Activated naive CD4-positive, alpha-beta T cell treated with anti-CD3 and anti-CD28 coated beads, Interleukin-2, amount 50 U/mL, for 16 hours (primary cell): ENCODE results near the gene PCYT2.

Experiments
- DNase-seq: peaks from one replicate; pipeline ENCODE4 v3.0.0-alpha.2; 2020

PCYT2 gene

DNA sequence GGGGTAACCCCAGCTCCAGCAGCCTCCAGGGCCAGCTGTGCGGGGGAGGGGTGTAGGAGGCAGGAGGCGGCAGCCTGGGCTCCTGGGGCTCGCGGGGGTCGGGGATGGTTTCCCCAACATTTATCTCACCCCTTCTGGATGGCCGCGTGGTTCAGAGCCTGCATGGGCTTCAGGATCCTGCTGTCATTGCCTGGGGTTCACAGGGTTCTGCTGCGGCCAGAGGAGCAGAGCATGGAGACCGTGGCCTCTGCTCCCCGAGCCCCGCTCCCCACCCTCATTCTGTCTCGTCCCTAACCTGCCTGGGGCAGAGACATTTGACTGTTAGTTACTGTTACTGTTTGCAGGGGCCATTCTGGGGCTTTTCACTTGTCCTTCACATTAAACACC is 31.0 kb upstream of the PCYT2 start:
- DNase-seq = no peak

DNA sequence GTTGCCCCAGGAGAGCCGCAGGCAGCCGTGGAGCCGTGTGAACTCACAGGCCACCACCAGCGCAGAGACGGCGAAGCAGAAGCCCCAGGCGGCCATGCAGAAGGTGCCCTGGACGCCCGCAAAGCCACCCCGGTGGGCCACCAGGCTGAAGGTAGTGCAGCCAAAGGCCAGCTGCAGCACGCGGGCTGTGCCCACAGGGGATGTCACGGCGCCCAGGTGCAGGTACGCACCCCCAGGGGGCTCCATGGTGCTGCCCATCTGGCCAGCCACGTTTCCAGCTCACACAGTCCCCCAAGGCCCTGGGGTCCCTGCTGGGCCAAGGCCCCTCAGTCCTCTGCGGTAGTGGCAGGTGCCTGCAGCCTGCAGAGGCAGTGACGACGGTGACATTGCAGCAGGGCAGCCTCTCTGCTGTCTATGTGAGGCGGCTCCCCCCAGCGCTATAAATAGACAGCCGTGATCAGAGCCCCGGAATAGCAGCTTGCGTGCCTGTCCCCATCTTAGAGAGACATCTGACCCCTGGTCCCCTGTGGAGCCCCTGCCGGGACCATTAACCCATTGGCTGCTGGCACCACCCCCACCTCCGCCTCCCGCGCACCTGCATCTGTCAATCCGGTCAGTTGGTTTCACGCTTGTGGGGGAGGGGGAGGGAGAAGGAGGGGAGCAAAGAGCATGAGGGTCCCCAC is 30.4 kb upstream of the PCYT2 start:
- no peak for DNase-seq

DNA sequence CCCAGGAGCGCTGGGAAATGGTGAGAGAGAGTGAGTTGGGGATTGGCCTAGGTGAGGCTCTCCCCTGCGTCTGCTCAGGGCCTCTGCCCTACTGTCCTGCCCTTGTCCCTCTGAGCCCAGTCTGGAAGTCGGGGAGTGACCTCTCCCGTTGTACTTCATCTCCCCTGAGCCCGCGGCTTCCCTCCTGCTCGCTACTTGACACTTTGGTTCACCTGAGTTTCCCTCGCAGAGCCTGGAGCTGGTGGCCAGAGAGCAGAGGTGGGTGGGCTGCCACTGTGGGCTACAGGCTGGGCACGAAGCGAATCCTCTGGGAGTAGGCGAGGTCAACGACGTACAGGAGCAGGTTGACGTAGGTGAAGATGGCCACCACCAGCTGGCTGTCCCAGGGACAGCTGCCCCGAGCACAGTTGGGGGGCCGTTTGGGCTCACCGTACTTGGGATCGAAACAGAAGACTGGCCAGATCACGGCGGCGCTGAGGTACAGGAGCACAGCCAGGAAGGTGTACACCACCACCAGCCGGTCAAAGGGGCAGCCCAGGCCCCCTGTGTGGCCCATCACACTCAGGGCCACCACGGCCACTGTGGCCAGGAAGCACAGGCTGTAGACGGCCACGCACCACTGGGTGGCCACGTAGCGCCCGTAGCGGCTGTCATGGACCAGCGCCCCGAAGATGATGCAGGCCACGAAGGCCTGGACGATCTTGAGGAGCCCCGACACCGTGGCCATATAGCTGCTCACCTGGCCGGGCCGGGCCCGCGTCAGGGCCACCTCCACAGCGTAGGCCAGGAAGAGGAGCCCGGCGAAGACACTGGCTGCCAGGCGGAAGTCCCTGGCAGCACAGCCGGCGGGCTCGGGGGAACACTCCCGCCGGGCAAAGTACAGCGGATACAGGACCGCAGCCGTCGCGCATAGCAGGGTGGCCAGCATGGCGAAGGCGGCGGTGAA is 29.6 kb upstream of the PCYT2 start:
- no peak for DNase-seq

DNA sequence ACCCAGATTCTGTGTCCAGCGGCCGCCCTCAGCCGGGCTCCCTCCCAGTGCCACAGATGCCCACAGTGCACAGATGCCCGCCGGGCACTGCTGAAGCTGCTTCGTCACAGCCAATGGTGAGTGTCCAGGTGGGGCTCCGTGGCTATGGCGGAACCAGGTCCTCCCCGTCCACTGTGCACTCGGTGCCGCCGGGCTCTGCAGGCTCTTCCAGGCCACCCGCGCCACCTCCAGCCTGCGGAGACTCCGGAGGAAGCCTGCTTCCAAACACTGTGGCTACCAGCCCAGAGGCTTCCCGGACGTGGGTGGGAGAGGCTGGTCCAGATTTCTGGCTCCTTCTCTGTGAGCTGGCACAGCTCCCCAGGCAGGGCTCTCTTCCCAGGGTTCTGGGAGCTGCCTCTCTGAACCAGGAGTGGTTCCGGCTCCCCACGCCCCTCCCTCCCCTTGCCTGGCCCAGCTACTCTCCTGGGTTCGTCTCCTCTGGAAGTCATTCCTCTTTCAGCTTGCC is 28.7 kb upstream of the PCYT2 start:
- DNase-seq = no peak

DNA sequence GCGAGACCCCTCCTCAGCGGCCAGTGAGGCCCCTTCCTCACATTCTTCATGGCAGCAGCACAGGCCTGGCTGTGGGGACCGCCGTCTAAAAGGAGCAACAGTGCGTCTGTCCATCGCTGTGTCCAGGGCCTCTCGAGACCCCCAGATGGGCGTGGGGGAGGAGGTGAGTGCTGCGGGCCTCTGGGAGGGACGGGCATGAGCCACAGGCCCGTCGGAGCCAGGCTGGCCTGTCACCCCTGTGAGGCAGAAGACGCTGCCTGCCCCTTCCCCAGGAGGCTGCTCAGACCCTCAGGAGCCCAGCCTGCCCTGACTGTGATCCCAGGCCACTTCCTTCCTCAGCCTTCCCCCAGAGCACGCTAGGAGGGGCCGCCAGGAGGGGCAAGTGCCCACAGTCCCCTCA is 28.0 kb upstream of the PCYT2 start:
- DNase-seq = no peak

DNA sequence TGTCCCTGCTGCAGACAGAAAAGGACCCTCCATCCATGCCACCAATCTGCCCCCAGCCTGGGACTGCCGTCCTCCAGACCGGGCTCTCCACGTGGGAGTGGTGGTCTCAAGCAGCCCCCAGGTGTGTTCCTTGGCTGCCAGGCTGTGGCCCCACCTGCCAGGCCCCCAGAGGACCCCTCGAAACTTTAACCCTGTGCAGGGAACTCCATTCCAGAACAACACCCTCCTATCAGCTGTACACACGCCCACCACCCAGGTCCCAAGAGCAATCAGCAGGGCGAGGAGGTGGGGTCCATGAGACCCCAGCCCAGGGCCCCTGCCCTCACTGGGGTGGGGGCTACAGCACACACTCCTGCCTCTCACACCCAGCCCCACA is 24.5 kb upstream of the PCYT2 start:
- no peak for DNase-seq

DNA sequence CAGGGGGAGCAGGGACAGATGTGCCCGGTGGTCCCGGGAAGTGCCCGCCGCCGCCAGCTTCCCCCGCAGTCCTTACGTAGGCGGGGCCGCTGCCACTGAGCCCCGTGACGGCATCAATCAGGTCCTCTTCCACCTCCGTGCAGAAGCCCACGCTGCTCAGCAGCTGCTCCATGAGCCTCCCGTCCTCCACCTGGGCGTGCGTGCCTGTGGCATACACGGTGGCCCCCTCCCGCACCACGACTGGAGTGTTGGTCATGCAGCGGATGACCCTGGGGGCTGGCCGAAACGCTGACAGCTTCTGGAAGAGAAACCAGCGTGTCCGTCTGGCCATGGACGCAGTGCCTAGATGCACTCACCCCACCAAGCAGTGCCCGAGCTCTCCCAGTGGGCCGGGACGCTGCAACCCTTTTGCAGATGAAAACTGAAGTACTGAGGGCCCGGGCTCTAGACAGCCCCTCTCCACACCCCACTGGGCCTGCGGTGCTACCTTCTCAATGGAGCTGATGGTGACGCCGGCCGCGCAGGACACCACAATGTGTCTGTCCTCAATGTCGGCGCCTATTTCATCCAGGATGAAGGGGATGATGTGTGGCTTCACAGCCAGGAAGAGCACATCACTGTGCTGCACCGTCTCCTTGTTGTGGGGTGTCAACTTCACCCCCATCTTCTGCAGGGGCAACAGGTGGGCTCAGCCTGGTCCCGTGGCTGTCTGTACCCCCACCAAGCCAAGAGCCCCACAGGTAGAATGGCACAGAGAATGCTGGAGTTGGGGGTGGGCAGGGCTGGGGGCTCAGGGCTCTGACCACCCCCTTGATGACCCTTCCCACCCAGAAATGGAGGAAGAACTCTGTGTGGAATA is 23.9 kb upstream of the PCYT2 start:
- DNase-seq = no peak

DNA sequence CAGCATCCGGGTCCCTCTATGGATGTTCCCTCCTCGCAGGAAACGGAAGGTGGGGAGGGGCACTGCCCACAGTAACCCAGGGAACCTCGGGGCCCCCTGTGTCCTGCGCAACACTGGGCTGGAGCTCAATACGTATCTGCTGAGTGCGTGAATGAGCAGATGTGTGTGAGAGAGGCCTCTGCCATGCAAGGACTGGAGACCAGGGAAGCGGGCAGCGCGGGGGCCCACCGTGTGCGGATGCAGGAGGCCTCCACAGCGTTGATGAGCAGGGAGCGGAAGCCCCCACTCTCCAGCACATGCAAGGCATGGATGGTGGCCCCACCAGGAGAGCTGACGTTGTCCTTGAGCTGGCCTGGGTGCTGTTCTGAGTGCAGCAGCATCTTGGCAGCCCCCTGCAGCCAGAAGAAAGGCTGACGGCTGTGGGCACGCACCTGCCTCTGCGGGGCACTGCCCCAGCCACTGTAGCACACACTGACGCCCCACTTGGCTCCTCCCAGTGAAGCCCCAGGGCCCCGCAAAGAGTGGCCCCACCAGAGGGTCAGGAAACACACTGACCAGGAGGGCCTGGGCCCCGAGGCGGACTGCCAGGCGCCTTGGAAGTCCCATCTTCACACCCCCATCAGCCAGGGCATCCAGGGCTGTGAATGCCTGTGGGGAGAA is 23.0 kb upstream of the PCYT2 start:
- no peak for DNase-seq

DNA sequence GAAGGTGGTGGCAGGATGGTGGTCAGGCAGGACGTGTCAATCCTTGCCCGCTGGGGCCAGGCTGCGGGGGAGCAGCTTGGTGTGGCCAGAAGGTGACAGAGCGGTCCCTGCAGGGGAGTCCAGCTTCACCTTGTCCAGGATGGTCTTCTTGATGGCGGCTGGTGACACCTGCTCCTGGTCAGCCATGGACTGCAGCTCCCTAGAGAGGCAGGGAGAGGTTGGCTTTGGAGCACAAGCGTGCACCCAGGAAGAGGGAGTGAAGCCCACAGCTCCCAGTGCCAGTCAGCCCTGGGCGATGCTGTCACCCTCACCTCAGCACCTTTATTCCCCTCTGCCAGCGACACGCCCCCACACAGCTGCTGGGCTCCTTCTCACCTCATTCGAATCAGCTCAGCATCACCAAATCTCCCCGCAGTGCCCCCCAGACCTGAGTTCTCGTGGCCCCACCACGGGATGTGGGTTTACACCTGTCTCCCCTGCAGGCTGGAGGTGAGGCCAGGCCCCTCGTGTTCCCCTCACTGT is 22.0 kb upstream of the PCYT2 start:
- DNase-seq = no peak

DNA sequence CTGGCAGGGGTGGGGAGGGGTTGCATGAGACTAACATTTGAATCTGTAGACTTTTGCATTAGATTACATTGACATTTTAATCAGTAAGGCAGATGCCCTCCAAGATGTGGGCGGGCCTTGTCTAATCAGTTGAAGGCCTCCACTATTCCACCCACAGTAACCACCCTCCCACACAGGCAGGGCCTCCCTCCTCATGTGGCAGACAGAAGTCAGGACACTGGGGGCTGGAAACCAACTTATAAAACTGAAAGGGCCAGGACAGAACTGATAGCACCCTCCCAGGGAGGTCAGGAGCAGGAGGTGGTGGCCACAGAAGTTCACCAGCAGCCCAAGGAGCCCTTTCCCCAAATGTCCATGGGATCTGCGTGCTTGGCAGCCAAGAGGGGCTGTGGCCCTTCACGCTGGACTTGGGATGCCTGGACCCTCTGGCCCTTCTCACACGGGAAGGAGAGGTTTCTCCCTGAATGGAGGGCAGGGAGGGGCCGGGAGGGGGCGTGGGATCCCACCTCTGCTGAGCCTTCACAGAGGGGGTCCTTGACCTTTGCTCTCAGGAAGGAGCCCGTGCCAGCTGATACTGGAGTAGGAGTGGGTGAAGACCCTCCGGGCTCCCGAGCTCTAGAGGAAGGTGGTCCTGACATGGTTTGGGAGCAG is 21.3 kb upstream of the PCYT2 start:
- no peak for DNase-seq

DNA sequence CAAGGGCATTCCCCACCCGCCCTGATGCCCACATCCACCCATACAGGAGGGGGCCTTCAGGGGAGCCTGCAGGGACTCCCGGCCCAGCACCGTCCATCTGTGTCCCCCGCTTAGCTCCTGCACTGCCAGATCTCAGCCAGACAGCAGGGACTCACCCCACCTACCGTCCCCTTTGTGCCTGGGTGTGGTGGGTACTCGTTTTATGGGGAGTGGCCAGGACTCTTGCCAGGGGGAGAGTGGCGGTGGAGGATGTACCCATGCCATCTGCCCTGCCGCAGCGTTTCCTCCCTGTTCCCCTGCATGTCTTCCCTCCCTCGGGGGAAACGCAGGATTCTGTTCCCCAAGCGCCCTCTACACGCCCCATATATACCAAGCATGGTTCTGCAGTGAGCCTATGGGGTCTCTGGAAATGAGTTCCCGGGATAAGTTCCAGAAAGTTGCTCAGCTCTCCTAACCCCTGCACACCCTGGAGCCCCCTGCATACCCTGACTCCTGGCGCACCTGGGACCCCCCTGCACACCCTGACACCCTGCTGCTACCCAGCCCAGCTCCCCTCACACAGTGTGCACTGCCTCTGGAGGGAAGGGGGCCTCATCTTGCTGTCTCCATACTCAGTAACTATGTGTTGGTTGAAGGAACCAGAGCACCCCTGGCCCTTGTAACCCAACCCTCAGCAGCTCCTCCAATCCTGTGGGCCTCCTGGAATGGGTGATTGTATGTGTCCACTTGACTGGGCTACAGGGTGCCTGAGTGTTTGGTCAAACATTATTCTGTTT is 20.5 kb upstream of the PCYT2 start:
- DNase-seq = no peak

DNA sequence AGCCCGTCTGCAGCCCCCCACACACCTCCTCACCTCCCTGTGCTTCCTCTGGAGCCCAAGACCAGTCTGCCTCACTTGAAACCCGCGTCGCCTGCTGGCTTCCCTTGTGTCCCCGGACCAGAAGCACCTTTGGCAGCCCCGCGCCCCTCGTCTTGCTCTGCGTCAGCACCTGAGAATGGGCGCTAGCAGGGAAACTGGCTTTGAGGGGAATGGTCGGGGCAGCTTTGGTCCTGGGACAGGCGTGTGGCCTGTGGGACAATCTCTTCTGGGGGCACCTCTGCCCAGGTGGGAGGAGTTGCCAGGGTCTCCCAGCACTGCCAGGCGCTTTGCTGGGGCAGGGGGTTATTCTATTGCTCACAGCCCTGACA is 20.0 kb upstream of the PCYT2 start:
- DNase-seq = no peak

DNA sequence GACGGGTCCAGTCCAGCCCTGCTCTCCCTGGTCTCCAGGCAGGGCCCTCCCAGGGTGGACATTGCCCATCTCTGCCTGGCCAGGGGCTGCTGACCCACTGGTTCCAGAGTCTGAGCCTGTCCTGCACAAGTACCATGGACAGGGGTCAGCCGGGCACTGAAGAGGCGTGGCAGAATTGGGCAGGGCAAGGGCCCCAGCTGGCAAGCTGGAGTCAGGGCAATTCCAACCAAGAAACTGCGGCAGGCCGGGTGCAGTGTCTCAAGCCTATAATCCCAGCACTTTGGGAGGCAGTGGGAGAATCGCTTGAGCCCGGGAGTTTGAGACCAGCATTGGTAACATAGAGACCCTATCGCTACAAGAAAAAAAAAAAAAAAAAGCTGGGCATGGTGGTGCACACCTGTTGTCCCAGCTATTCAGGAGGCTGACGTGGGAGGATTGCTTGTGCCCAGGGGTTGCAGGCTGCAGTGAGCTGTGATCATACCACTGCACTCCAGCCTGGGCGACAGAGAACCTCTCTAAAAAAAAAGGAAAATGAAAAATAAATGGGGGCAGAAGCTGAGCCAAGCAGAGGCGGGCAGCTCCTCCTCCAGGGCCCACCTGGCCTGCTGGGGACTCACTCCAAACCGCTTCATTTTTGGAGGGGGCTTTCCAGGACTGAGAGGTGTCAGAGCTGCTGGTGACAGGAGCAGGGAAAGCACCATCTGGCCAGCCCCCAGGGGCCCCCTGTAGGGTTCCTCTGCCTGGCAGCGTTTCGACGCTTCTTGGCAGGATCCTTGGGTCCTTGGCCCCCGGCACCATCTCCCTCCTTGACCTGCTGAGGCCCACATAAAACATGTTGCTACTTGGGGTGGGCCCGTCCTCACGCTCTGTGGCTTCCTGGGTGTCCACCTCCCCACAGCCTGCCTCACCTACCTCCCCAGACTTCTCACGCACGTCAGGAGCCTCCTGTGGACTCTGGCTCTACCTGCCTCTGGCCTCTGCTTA is 19.2 kb upstream of the PCYT2 start:
- DNase-seq = no peak

DNA sequence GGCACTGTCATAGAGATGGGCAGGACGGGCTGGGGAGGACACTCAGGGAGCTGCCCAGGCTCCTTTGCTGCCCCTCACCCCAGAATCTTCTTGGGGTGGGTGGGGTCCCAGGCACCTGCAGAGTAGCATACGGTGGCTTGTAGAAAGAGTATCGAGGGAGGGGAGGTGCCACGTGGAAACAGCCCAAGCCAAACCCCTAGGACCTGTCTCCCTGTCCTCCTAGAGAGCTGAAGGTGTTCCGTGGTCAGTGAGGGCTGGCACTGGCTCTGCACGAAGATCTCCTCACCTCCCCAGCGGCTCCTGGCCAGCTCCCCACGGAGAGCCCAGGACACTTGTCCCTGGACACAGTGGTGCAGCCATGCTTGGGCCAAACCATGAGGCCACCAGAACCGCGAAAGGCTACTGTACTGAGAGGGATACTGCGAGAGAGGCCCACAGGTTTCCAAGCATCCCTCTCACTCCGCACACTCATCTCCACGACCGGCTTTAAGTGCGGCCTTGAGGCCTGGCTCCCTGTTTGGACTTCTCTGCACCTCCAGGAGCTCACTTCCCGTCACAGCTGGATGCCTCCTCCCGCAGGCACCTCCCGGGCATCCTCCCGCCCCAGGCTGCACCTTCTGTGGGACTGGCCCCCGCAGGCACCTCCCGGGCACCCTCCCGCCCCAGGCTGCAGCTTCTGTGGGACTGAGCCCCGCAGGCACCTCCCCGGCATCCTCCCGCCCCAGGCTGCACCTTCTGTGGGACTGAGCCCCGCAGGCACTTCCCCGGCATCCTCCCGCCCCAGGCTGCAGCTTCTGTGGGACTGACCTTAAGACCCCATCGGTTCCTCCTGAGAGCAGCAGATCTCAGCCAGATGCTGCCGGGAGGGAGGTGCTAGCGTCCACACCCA is 18.3 kb upstream of the PCYT2 start:
- DNase-seq = no peak

DNA sequence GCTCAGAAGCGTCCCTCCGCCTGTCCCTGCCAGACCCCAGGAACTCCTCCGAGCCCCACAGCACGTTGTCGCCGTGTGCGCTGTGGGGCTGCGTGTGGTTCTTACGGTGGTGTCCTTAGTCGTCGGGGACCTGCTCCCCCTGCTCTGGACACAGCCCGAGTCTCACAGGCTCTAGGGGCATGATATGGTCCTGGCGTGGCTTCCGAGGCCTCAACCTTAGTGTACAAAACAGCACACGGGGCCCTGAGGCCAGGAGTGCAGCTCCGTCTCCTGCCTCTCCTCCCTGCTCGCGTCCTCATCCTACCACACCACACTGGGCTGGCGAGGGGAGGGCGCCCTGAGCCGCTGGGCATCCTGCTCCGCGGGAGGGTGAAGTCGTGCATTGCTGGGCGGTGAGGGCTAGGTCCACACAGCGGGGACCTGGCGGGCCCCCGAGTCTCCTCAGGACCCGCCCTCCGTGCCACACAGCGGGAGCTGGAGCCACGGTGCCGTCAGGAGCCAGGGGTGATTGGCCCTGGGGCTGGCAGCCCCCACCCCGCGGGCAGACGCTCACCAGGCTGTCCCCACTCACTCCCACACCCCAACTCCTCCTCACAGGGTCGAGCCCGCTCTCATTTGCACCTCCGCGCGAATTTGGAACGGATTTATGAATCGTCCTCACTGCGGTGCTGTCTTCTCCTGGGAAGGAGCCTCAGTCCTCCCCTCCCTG is 17.5 kb upstream of the PCYT2 start:
- DNase-seq = no peak

DNA sequence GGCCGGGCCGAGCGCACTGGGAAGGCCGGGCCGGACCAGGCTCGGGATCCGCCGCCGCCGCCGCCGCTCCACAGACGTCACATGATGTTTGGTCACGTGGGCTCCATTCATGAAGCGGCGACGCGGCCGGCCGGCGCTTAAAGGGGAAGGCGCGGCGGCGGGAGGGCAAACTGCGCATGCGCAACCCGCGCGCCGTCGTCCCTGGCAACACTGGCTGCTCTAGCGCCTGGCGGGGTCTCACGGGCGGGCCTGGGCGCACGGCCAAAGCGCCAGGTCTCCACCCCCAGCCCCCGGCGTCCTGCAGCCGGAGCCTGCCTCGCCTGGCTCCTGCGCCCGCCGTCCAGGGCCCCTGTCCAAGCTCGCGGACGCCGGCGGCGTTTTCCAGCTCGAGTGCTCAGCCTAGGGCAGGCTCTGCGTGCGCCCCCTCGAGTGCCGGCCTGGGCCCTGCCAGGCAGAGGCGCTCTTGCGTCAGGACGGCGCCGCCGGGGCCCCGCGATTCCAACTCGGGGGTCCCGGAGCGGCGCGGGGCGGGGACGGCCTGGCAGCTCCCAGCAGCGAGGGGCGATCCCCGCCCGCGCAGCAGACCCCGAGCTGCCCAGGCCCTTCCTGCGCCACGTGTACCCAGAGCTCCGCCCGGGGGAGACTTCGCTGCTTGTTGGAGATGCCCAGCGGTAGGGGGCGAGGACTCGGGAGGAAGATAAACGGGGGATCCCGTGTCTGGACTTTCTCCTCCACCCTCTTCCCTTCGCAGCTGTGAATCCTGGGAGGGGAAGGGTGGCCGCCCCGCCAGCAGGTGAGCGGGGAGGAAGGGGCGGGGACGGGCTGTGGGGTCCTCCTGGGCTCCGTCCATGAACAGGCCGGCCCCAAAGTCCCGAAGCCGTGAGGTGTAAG is 16.7 kb upstream of the PCYT2 start, which contains the start of gene MAFG:
TSS of gene MAFG (minus strand) at position 83 of the 891 bp plus-strand sequence. CDS start 4,550 bp downstream, outside the sequence.
- DNase-seq = peak; percentile 89

DNA sequence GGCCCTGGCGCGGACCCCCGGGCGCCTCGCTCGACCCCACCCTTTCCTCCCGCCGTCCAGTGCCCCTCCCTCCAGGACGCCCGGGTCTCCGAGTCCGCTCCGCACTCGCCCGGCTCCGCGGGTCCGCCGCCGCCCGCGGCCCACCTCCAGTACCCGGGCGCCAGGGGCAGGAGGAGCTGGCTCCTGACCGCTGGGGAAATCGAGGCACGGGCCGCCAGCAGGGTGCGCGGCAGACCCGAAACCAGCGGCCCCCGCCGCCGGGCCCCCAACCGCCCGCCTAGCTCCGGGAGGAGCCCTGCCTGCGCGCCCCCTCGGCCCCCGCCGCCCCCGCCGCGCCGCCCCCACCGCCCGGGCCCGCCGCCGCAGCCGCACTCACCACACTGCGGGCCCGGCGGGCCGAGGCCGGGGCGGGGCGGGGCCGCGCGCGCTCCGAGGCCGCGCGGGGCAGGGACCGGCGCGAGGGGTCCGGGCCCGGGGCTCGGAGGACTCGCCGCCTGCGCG is 16.0 kb upstream of the PCYT2 start:
- DNase-seq = peak; percentile 34
